Activated T-helper 17 cell treated with anti-CD3 and anti-CD28 coated beads, Interleukin-2, amount 50 U/mL, for 72 hours (primary cell): ENCODE measurements around the gene ARHGAP15. TPM values are rescaled to one million over a fixed set of nuclear protein-coding genes. Genes with fewer than 3 reads are reported as not detected.
A peak's percentile ranks its signal among the peaks of the same experiment; 100 is the strongest.

Source experiments
- ATAC-seq: fragments of 150-1000 bp; cut with Tn5 transposase; replicated peaks from 2 replicates; pipeline ENCODE4 v1.10.0; 2021; ENCODE audit warnings: mild to moderate bottlenecking, moderate library complexity
- H3K27ac Mint-ChIP-seq: one replicate; pipeline ENCODE4 v1.8.0; 2022; ENCODE audit warnings: mixed read lengths
- H3K27me3 Mint-ChIP-seq: one replicate; pipeline ENCODE4 v1.8.0; 2022; ENCODE audit warnings: mixed read lengths
- H3K36me3 Mint-ChIP-seq: one replicate; pipeline ENCODE4 v1.8.0; 2022; ENCODE audit warnings: low read depth, mild to moderate bottlenecking, mixed read lengths
- H3K4me1 Mint-ChIP-seq: one replicate; pipeline ENCODE4 v1.8.0; 2022; ENCODE audit warnings: mixed read lengths
- H3K4me3 Mint-ChIP-seq: one replicate; pipeline ENCODE4 v1.8.0; 2022; ENCODE audit warnings: mild to moderate bottlenecking, mixed read lengths
- H3K9me3 Mint-ChIP-seq: one replicate; pipeline ENCODE4 v1.8.0; 2022; ENCODE audit warnings: mixed read lengths
- total RNA-seq, 2 donors: library from RNA; stranded (reverse); gene quantifications; one replicate each; pipeline ENCODE4 v1.2.3, GENCODE V29; 2022

Gene ARHGAP15
- total RNA-seq, 2 donors from 2014 or later, result 93.3 to 98.3 TPM

DNA sequence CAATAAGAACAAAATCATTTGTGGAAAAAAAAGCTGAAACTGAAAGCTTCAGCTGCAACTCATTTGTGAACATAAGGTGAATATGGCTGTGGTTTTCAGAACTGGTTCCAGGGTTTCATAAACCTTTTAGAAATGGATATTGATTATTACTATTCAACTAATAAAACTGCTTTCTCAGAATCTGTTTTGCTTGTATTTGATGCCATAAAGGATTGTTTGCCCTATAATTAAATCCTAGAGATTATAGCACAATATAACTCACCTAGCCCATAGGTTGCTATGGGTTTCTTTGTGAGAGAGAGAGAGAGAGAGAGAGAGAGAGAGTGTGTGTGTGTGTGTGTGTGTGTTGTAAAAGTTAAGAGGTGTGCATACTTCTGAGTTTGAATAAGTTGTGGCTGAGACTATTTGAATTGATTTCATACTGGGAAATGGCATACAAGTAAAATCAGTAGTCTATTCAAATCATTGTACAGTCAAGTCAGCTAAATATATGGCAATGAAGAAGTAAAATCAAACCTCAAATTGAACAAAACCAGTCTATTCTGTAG is 339.2 kb downstream of the ARHGAP15 start:
- H3K27me3 Mint-ChIP-seq, result no peaks in the 10 kb centered on the region

DNA sequence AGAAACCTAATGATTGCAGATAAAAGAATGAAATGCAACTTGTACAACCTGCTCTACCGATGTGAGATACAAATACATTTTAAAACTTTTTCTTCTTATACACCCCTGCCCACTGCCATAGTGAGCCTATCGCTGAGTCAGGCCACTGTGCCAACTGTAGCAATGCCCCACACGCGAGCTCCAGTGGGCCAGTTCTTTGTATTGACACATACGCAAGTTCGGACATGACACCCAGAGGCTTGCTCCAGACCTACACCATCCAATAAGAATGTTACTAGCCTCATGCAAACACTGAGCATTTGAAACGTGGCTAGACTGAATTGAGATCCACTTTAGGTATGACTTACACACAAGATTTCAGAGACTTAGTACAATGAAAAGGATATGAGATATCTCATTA is 340.1 kb downstream of the ARHGAP15 start:
- Mint-ChIP-seq H3K27me3 (no peaks in the 10 kb centered on the region), H3K9me3 (no peaks in the 10 kb centered on the region), H3K36me3 (peaks cover 31% of the 10 kb centered on the region), H3K27ac (peak overlapping the region; percentile 83), H3K4me3 (peak overlapping the region; percentile 39), H3K4me1 (peaks cover 31% of the 10 kb centered on the region)
- no peak for ATAC-seq

More for the DNA sequence above, 339.2 kb downstream of the ARHGAP15 start:
- H3K9me3 Mint-ChIP-seq, result no peaks in the 10 kb centered on the region
- peak; percentile 88 for ATAC-seq
- peaks cover 27% of the 10 kb centered on the region for H3K36me3 Mint-ChIP-seq
- peak overlapping the region; percentile 83 for H3K27ac Mint-ChIP-seq
- peaks cover 31% of the 10 kb centered on the region for H3K4me1 Mint-ChIP-seq
- peak overlapping the region; percentile 39 for H3K4me3 Mint-ChIP-seq

DNA sequence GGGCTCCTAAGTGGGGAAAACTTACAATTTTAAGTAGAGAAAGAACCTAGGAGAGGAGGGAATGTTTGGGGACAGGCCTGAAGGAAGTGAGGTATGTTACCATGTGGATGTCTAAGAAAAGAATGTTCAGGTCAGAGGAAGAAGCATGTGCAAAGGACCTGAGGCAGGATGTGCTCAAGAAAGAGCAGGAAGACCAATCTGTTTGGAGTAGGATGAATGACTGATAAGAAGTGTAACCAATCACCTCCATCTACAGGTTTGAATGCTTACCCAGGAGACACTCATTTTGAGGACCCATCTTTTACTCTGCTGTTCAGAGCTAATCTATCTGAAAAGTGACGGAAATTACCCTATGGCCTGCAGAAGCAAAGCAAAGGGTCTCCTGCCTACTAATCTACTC is 342.3 kb downstream of the ARHGAP15 start:
- Mint-ChIP-seq H3K4me1 (peaks cover 27% of the 10 kb centered on the region), H3K27me3 (no peaks in the 10 kb centered on the region), H3K36me3 (peaks cover 29% of the 10 kb centered on the region), H3K27ac (no peak overlapping the region), H3K4me3 (no peak overlapping the region), H3K9me3 (no peaks in the 10 kb centered on the region)
- ATAC-seq, result no peak

DNA sequence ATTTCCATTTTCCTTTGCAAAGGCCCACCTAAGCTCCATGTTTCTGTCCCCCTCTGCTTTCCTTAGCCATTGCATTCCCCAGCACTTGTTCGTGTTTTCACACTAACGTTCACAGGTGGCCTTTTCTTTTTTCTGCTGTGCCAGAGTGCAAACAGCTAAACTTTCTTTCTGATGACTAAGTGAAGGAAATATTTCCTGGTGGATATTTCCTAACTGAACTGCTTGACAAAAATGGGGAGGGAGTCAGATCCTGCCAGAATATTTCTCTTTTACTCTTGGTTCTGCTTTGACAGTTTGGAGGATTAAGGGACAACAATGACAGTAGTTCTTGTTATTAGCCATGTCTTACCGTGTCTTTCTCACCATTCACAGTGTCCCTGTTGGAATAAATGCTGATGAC is 344.0 kb downstream of the ARHGAP15 start:
- no peak overlapping the region for H3K4me3 Mint-ChIP-seq

DNA sequence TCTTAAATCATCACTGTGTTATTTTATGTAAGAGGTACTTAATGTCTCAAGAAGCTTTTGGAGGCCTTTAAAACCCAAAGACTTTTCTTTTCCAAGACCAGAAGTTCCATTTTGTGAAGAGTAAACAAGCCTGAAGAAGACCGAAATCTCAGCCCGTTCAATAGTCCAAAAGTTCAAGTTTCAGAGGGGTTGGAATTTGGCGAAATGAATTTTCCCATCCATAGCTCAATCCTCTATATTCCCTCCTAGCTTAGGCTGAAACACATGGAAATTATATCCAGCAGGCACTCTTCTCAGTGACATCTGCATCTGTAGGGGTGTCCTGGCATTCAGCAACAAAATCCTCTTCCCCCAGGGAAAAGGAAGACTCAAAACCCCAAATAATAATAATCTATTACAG is 344.6 kb downstream of the ARHGAP15 start:
- no peaks in the 10 kb centered on the region for H3K27me3 Mint-ChIP-seq
- no peak overlapping the region for H3K27ac Mint-ChIP-seq
- no peaks in the 10 kb centered on the region for H3K9me3 Mint-ChIP-seq
- peaks cover 23% of the 10 kb centered on the region for H3K36me3 Mint-ChIP-seq
- ATAC-seq, result no peak
- peaks cover 36% of the 10 kb centered on the region for H3K4me1 Mint-ChIP-seq
- no peak overlapping the region for H3K4me3 Mint-ChIP-seq

More for the DNA sequence above, 344.0 kb downstream of the ARHGAP15 start:
- Mint-ChIP-seq H3K27ac (no peak overlapping the region), H3K4me1 (peaks cover 41% of the 10 kb centered on the region), H3K36me3 (peaks cover 29% of the 10 kb centered on the region), H3K27me3 (no peaks in the 10 kb centered on the region), H3K9me3 (no peaks in the 10 kb centered on the region)
- no peak for ATAC-seq

DNA sequence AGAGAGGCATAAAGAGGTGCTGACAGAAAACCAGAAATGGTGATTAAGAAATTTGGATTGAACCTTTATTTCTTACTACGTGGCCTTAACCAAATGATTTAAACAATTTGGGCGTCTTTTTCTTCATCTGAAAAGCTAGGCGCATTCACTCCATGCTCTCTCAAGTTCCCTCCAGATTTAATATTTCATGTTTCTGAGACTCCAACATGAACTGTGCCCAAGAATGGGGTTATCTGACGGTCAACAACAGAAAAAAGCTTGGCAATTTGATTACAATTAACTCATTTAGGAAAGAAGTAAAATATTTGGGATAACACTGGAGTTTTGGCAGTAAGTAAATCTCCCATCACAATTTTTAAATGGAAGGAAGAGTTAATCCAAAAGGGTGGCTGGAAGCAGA is 345.4 kb downstream of the ARHGAP15 start:
- Mint-ChIP-seq H3K27me3 (no peaks in the 10 kb centered on the region), H3K36me3 (peaks cover 20% of the 10 kb centered on the region), H3K9me3 (no peaks in the 10 kb centered on the region), H3K27ac (no peak overlapping the region), H3K4me1 (peaks cover 30% of the 10 kb centered on the region), H3K4me3 (no peak overlapping the region)
- ATAC-seq, result no peak

DNA sequence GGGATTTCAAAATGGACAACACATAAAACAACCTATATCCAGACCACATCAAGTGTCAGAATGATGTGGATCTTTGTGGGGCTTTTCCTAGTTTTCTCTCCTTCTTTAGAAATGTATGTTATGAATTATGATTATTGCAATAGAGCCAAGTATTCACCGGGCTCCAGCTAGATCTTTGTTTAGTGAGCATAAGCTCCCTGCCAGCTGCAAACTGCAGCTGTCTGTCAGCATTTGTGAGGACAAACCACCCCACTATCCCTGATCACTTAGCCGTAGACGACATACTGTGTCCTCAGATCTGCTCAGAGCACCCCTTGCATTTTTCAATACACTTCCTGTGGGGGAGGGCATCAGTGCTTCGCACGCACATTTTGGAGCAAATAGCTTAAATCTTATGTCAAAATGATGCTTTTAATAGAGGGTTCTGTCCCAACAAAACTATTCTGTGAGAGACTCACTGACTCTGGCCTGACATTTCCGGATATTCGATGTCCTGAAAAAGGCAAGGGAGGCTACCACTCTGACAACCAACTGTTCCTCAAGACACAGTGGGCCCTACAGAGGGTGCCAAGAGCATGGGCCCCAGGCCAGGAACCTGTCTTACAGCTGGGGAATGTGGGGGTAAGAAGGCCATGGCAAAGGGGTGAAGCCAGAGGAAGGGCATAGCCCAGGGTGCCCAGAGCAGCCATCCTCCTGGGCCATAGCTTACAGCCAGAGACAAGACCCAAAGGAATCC is 346.0 kb downstream of the ARHGAP15 start:
- Mint-ChIP-seq H3K27ac (peak overlapping the region; percentile 12), H3K9me3 (no peaks in the 10 kb centered on the region), H3K4me1 (peaks cover 25% of the 10 kb centered on the region), H3K4me3 (no peak overlapping the region), H3K36me3 (peaks cover 20% of the 10 kb centered on the region), H3K27me3 (no peaks in the 10 kb centered on the region)
- ATAC-seq, result no peak

DNA sequence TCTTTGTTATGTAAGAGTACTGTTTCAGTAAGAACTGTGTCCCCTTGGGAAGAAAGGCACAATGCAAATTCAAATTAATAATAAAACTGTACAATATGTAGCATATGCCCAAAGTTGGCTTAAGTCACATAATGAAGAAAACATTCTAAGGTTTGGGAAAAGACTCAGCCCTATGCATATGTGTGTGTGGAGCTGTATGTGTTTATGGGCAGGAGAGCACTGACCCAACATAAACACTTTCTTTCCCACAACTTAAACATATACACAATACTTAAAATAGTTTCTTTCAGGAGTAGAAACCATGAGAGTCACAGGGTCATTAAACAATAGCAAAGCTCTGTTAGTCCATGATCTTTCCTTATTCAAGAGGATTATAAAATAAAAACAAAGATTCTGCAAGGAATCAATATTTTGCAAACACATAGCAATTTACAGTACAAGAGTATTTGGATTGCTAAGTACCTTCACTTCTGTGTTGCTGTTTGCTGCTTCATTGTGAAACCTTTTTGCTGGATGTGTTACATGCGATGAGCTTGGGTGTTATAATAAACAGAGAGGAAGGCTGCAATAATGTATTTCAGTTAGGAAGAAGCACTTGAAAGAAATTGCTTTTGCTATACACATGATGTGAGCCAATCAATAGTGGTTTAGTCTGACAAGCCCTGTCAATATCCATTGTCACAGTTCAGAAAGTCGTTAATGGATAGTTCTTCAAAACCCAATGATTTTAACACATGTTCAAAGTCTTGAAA is 347.3 kb downstream of the ARHGAP15 start:
- Mint-ChIP-seq H3K36me3 (peaks cover 21% of the 10 kb centered on the region), H3K9me3 (no peaks in the 10 kb centered on the region), H3K4me1 (peaks cover 25% of the 10 kb centered on the region), H3K27me3 (no peaks in the 10 kb centered on the region), H3K4me3 (no peak overlapping the region), H3K27ac (peak overlapping the region; percentile 19)
- ATAC-seq, result no peak

DNA sequence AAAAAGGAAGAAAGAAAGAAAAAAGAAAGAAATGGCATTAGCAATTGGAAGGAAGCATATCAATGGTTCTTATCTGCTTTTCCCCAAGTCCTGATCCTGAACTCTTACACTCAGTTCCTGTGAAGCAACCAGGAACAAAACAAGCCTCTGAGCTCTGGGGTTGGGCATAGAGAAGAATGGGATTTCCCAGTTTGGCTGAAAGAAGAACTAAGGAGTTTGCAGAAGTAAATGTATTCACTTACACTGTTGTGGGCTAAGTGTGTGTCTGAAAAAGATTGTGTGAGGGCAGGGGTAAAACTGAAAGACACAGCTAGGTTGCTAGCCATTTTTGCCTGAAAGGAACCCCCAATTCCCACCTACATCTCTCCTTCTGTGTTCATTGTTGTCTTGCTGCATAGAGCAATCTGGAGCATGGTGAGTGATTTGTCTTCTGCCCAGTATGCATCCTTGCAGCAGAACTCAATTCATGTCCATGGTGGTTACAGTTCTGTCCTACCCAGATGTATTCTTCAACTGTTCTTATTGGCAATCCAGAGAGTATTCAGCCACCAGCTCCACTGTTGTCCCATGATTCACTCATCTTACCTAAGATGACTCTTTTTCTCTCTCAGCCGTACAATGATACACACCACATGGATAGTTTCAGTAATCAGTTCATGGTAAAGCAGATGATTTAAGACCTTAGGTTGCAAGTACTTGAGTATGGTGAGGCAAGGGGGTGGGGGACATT is 348.7 kb downstream of the ARHGAP15 start:
- Mint-ChIP-seq H3K4me1 (peaks cover 25% of the 10 kb centered on the region), H3K27ac (peak overlapping the region; percentile 68), H3K4me3 (peak overlapping the region; percentile 38), H3K27me3 (no peaks in the 10 kb centered on the region), H3K36me3 (peaks cover 26% of the 10 kb centered on the region), H3K9me3 (no peaks in the 10 kb centered on the region)
- ATAC-seq, result peak; percentile 95

DNA sequence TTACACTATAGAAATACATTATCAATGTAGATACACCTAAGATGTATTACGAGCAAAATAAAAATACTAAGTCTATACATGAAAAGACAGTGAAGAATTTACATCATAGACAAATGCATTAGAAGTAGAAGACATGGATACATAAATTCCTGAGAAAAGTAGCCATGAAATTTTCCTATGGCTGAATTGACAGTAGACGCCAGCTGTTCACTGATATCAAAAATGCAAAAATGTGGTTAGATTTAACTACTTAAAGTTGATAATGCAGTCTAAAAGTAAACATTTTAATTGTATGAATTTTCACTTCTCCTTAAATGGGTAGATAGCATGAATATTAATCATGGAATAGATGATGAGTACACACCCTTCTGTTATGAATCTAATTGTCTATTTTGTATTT is 350.9 kb downstream of the ARHGAP15 start:
- H3K9me3 Mint-ChIP-seq, result no peaks in the 10 kb centered on the region
- no peak overlapping the region for H3K4me3 Mint-ChIP-seq
- ATAC-seq, result no peak
- no peak overlapping the region for H3K27ac Mint-ChIP-seq
- H3K27me3 Mint-ChIP-seq, result no peaks in the 10 kb centered on the region
- peaks cover 22% of the 10 kb centered on the region for H3K36me3 Mint-ChIP-seq
- peaks cover 23% of the 10 kb centered on the region for H3K4me1 Mint-ChIP-seq

DNA sequence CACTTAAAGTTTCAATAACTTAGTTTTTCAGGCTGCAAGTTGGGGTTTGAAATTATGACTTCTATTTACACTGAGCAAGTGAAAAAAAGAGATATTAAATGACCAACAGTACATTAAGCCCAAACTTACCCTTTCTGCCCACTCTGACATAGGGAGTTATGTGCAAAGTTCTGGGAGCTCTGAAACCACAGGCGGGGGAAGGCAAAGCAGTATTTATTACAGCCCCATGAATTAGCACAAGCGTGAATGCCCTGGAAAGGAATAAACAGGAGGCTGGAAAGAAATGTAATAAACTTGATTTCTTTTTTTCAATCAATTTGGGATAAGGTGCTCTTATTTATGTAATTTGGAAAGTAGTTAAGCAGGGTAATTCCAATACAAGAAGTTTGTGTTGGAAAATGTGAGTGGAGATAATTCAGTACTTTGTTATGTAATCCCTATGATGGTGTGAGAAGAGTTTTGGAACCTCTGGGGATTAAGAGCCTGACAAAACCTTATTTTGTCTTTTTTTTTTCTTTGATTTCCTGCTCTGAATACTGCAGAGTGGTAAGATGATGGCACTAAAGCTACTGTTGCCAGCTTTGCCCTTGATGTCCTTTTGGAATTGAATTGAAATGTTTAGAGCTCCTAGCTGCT is 351.5 kb downstream of the ARHGAP15 start:
- peaks cover 18% of the 10 kb centered on the region for H3K36me3 Mint-ChIP-seq
- H3K27ac Mint-ChIP-seq, result no peak overlapping the region
- no peak overlapping the region for H3K4me3 Mint-ChIP-seq
- H3K4me1 Mint-ChIP-seq, result peaks cover 19% of the 10 kb centered on the region
- H3K27me3 Mint-ChIP-seq, result no peaks in the 10 kb centered on the region
- no peak for ATAC-seq
- no peaks in the 10 kb centered on the region for H3K9me3 Mint-ChIP-seq

DNA sequence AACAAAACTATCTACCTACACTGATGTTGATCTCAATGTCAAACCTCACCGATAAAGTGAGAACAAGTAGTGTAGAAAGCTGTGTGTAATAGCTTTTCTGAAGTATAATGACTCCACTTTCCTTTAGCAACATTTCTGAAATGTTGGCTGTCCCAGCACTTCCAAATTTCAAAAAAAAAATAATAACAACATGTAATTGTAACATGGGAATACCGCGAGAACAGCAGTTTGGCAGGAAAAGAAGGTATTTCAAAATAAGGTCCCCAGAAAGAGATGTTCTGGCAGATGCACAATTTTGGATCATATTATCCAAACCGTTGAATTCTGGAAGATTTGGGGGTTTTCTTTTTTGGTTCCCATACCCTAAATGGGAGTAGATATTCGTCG is 352.0 kb downstream of the ARHGAP15 start:
- no peaks in the 10 kb centered on the region for H3K9me3 Mint-ChIP-seq
- no peak for ATAC-seq
- H3K27me3 Mint-ChIP-seq, result no peaks in the 10 kb centered on the region
- peaks cover 20% of the 10 kb centered on the region for H3K4me1 Mint-ChIP-seq
- peaks cover 20% of the 10 kb centered on the region for H3K36me3 Mint-ChIP-seq
- no peak overlapping the region for H3K27ac Mint-ChIP-seq
- no peak overlapping the region for H3K4me3 Mint-ChIP-seq

DNA sequence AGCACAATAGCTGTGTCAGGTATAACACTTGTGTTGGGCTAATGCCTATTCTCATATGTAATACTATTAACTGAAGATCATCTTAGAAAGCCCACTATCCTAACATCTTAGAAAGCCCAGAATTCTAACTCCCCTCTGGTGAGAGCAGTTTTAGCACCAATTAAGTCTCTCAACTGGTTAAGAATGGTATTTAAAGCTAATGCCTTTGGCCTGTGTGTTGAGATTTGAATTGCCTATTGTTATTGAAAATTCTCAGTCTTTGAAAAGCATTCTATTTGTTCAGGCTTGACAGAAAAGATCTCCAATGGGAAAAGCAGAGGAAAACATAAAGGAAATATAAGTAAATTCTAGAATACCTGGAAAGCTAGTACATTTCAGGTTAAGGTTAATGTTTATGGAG is 352.5 kb downstream of the ARHGAP15 start:
- Mint-ChIP-seq H3K27me3 (no peaks in the 10 kb centered on the region), H3K4me3 (no peak overlapping the region), H3K27ac (peak overlapping the region; percentile 28), H3K36me3 (peaks cover 25% of the 10 kb centered on the region), H3K4me1 (peaks cover 20% of the 10 kb centered on the region), H3K9me3 (no peaks in the 10 kb centered on the region)
- ATAC-seq, result no peak

DNA sequence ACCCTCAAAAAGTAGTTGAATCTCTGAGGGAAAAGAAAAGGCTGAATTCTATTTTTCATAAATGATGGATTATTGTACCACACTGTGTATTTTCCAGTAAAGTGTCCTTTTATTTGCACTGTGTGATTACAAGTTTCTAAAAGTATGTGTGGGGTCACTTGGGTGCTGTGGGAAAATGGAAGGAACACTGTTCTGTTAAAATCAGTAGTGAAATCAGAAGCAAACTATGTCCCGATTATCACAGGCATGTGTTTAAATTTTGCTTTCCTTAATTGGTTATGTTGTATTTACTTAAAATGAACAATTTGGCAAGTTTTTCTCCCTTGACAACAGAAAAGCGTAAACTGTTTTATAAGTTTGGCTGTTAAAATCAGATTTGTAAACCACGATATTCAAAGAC is 353.1 kb downstream of the ARHGAP15 start:
- ATAC-seq, result no peak
- Mint-ChIP-seq H3K9me3 (no peaks in the 10 kb centered on the region), H3K27ac (no peak overlapping the region), H3K27me3 (no peaks in the 10 kb centered on the region), H3K36me3 (peaks cover 31% of the 10 kb centered on the region), H3K4me3 (no peak overlapping the region), H3K4me1 (peaks cover 17% of the 10 kb centered on the region)
